Kidney epithelial cell (primary cell): Measurements from ENCODE around the gene RERGL. TPM values are rescaled to one million over a fixed set of nuclear protein-coding genes. Genes with fewer than 3 reads are reported as not detected.

Source experiments
- DNase-seq: peaks from one replicate; pipeline ENCODE4 v3.0.0-alpha.2; 2010; ENCODE audit warnings: low read depth
- H3K27me3 ChIP-seq: 2 replicates; pipeline ENCODE4 v1.6.0; 2011; ENCODE audit warnings: low read length; ENCODE audit not compliant: control insufficient read depth, insufficient read depth
- H3K36me3 ChIP-seq: 2 replicates; pipeline ENCODE4 v1.5.1; 2011; ENCODE audit warnings: low read length; ENCODE audit not compliant: control insufficient read depth, insufficient read depth
- H3K4me3 ChIP-seq: 2 replicates; pipeline ENCODE4 v1.5.1; 2011; ENCODE audit warnings: low read depth, mild to moderate bottlenecking, control low read depth, low read length
- total RNA-seq: library from RNA; depleted of rRNA; stranded (reverse); fragments of >200 nt; gene quantifications from 2 replicates; pipeline ENCODE4 v1.2.3, GENCODE V29; 2015
- TF ChIP-seq, protein P1 (sequence below): IDR thresholded peaks from 2 replicates; pipeline ENCODE4 v1.5.1; 2011; ENCODE audit warnings: mild to moderate bottlenecking, moderate library complexity, low read length, control low read depth, inconsistent platforms; ENCODE audit not compliant: insufficient read depth, poor library complexity, severe bottlenecking

RERGL gene
- total RNA-seq, 1 donor from 2014 or later, result not detected

DNA sequence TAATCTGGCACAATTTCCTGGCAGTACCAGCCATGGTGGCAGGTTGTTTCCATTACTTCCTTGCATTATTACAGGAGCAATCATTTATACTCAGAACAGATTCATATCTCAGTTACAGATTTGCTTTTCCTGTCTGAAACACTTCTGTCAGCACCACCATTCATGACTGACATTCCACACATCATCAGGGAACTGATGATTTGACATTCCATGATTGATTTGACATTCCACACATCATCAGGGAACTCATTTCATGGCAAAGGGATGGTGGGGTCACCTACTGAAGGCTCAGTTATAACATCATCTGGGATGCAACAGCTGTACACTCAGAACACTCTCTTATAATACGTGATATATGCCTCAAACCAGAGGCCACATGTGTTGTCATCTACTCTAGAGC, 30.9 kb upstream of the RERGL start:
- TF ChIP-seq, protein P1, sequence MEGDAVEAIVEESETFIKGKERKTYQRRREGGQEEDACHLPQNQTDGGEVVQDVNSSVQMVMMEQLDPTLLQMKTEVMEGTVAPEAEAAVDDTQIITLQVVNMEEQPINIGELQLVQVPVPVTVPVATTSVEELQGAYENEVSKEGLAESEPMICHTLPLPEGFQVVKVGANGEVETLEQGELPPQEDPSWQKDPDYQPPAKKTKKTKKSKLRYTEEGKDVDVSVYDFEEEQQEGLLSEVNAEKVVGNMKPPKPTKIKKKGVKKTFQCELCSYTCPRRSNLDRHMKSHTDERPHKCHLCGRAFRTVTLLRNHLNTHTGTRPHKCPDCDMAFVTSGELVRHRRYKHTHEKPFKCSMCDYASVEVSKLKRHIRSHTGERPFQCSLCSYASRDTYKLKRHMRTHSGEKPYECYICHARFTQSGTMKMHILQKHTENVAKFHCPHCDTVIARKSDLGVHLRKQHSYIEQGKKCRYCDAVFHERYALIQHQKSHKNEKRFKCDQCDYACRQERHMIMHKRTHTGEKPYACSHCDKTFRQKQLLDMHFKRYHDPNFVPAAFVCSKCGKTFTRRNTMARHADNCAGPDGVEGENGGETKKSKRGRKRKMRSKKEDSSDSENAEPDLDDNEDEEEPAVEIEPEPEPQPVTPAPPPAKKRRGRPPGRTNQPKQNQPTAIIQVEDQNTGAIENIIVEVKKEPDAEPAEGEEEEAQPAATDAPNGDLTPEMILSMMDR, result no peak
- no peak for DNase-seq
- Histone ChIP-seq H3K4me3 (no peak overlapping the region), H3K36me3 (no peaks in the 10 kb centered on the region), H3K27me3 (no peaks in the 10 kb centered on the region)

DNA sequence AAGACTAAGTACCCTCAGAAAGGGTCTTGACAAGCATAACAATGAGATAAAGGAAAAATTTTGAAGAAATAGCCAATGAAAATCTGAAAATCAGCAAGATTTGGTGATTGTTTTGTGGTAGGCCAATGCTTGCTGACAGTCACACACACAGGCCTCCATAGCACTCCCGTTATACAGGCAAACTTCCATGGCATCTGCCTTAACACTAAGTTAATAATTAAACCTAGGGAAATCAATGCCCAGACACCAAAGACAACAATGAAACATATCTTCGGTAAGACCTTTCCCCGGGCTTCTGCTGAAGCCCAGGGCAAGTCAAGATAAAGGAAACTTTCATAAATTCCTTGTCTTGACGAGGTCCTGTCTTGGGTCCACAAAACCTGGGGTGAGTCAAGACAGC, 18.6 kb upstream of the RERGL start:
- no peak for DNase-seq
- Histone ChIP-seq H3K27me3 (no peaks in the 10 kb centered on the region), H3K36me3 (no peaks in the 10 kb centered on the region), H3K4me3 (no peak overlapping the region)
- TF ChIP-seq, protein P1, result no peak

DNA sequence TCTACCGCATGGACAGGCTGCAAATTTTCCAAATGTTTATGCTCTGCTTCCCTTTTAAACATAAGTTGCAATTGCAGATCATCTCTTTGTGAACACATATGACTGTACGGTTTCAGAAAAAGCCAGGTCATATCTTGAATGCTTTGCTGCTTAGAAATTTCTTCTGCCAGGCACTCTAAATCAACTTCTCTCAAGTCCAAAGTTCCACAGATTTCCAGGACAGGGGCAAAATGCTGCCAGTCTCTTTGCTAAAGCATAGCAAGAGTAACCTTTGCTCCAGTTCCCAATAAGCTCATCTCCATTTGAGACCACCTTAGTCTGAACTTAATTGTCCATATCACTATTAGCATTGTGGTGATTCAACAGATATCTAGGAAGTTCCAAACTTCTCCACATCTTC, 13.6 kb upstream of the RERGL start:
- no peak for DNase-seq
- TF ChIP-seq, protein P1, result no peak
- no peaks in the 10 kb centered on the region for H3K36me3 ChIP-seq
- H3K4me3 ChIP-seq, result no peak overlapping the region
- no peaks in the 10 kb centered on the region for H3K27me3 ChIP-seq

DNA sequence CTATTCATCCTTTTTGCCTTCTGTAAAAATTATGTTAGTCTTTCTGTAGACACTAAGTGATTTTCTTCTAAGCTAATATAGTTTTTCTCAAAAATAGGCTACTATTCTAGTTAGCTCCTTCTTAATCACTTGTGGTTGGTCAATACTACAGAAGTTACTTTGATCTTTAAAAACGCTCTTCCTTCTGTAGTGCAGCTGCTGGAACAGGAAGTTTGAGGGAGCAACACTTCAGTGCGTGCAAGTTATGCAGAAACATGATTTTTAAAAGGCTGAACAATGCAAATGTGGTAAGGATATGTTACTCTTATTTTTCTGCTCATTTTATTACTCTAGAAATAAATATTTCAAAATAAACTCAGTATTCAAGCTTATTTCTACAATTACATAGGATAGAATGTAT, 11.1 kb upstream of the RERGL start:
- Histone ChIP-seq H3K27me3 (no peaks in the 10 kb centered on the region), H3K36me3 (no peaks in the 10 kb centered on the region), H3K4me3 (no peak overlapping the region)
- no peak for DNase-seq
- TF ChIP-seq, protein P1, result no peak

DNA sequence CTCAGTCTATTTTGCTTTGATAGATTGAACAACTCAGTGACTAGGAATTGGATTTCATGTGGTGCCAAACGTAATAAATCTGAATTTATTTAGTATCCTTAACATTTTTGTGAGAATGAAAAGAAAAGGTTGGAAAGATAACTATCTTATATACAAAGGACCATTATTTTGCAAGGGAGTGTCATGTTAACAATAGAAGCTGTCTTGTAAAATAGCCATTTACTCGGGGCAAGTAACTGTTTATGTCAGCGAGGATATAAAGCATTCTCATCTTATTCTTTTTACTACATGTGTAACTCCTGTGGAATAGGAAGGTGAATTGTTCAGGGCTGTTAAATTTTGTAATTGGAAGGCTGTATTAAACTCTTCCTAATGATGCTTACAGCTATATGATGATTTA, 5.9 kb downstream of the RERGL start:
- TF ChIP-seq, protein P1, result no peak
- Histone ChIP-seq H3K4me3 (no peak overlapping the region), H3K36me3 (no peaks in the 10 kb centered on the region), H3K27me3 (no peaks in the 10 kb centered on the region)
- DNase-seq, result no peak

DNA sequence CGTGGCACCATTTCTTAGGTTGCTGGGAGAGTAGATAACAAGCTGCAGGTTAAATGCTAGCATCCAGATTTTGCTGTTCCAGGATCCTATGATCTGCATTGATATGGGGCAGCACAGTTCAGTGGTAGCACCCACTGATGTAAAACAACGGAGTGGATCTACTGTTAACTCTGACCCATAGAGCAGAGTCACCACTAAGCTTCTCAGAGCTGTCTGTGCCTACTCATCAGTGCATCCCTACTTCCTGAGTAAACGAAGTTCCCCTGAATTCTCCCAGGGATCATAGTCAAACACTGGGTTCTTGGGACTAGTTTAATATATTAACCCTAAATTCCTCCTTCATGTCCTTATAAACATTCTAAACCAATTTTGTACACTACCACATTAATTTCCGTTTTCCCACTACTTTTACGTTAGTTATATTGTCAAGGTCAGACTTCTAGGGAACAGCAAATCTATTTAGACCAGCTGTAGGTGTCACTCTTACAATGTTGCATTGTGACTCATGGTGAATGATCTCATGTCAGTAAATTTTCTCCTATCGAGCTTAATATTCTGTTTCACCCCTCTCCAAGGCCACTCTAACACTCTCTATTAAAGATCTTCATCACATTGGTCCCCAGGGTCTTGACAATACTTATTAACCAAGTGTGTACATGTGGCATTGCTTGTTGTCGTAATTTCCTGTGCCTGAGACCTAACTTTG, 10.3 kb downstream of the RERGL start:
- Histone ChIP-seq H3K27me3 (no peaks in the 10 kb centered on the region), H3K4me3 (no peak overlapping the region), H3K36me3 (no peaks in the 10 kb centered on the region)
- DNase-seq, result no peak
- TF ChIP-seq, protein P1, result no peak
